ENCODE results near the gene AXIN1.
A peak's percentile ranks its signal among the peaks of the same experiment; 100 is the strongest.

DNA sequence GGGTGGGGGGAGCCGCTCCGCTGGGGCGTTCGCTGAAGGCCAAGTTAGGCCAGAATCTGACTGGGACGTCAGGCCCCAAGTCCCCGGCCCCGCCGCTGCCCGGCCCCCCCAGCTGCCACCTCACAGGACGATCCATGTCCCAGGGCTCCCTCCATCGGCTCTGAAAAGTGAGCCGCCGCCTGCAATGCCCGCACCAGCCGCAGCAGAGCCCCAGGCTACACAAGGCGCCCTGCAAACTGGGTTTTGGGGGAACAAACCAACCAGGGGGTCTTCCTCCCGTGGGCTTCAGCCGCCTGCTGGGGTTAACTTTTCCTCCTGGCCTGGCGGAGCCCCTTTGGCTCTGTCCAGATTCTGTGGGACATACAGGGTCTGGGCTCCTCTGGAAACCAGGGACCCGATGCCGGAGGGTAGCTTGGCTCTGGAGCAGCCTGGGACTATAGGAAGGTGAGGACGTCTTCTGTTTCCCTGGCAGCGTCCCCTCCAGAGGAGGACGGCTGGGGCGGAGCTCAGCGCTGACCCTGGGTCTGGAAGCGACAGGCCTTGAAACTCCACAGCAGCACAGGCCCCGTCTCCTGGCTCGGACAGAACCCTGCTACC is 45.3 kb upstream of the AXIN1 start:
- TF ChIP-seq, protein P1, sequence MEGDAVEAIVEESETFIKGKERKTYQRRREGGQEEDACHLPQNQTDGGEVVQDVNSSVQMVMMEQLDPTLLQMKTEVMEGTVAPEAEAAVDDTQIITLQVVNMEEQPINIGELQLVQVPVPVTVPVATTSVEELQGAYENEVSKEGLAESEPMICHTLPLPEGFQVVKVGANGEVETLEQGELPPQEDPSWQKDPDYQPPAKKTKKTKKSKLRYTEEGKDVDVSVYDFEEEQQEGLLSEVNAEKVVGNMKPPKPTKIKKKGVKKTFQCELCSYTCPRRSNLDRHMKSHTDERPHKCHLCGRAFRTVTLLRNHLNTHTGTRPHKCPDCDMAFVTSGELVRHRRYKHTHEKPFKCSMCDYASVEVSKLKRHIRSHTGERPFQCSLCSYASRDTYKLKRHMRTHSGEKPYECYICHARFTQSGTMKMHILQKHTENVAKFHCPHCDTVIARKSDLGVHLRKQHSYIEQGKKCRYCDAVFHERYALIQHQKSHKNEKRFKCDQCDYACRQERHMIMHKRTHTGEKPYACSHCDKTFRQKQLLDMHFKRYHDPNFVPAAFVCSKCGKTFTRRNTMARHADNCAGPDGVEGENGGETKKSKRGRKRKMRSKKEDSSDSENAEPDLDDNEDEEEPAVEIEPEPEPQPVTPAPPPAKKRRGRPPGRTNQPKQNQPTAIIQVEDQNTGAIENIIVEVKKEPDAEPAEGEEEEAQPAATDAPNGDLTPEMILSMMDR (conservative IDR thresholded peaks at IDR 0.05; ENCODE audit: low read depth, low read length), result peak; percentile 40; the same call in 1 of the 2 replicates
- no peak for TF ChIP-seq EZH2 (IDR thresholded peaks at IDR 0.05; ENCODE audit: borderline replicate concordance, low read depth, low read length, poor library complexity, severe bottlenecking)
